T-helper 1 cell treated with Interleukin-12 subunit alpha and Interleukin-12 subunit beta and Interleukin-4 antibody, amounts not matched to agents 30 μg/mL and 1 μg/mL, for 36 hours (primary cell): ENCODE data around the gene LGI4.

Experiments used
- H3K27ac Mint-ChIP-seq: one replicate; pipeline ENCODE4 v1.8.0; 2021; ENCODE audit warnings: mild to moderate bottlenecking, mixed read lengths
- H3K27me3 Mint-ChIP-seq: one replicate; pipeline ENCODE4 v1.8.0; 2021; ENCODE audit warnings: low read depth, mixed read lengths
- H3K36me3 Mint-ChIP-seq: one replicate; pipeline ENCODE4 v1.8.0; 2021; ENCODE audit warnings: low read depth, mixed read lengths
- H3K4me1 Mint-ChIP-seq: one replicate; pipeline ENCODE4 v1.8.0; 2021; ENCODE audit warnings: low read depth, mixed read lengths
- H3K4me3 Mint-ChIP-seq: one replicate; pipeline ENCODE4 v1.8.0; 2021; ENCODE audit warnings: mild to moderate bottlenecking, moderate library complexity, mixed read lengths
- H3K9me3 Mint-ChIP-seq: one replicate; pipeline ENCODE4 v1.8.0; 2021; ENCODE audit warnings: mixed read lengths

The LGI4 gene

GRCh38 chr19:35134601-35135242 is at the start of gene LGI4:
LGI4 (minus strand) TSS chr19:35135059; CDS start chr19:35134680, 379 bp downstream.
- H3K27ac Mint-ChIP-seq, result no peak within 1 kb of the TSS
- H3K9me3 Mint-ChIP-seq, result no peaks in the 10 kb centered on the region
- H3K4me3 Mint-ChIP-seq, result no peak within 1 kb of the TSS
- H3K4me1 Mint-ChIP-seq, result peaks cover 1% of the 10 kb centered on the region
- H3K36me3 Mint-ChIP-seq, result no peaks in the 10 kb centered on the region
- peaks cover 12% of the 10 kb centered on the region for H3K27me3 Mint-ChIP-seq

GRCh38 chr19:35184267-35184666 is 49.4 kb upstream of the LGI4 start:
- Mint-ChIP-seq H3K9me3 (no peaks in the 10 kb centered on the region), H3K27me3 (peaks cover 14% of the 10 kb centered on the region), H3K36me3 (no peaks in the 10 kb centered on the region), H3K27ac (no peak overlapping the region), H3K4me1 (peaks cover 4% of the 10 kb centered on the region), H3K4me3 (no peak overlapping the region)

- Mint-ChIP-seq H3K36me3 (peaks cover 6% of the 10 kb centered on the region), H3K9me3 (peaks cover 12% of the 10 kb centered on the region), H3K27me3 (peaks cover 3% of the 10 kb centered on the region), H3K27ac (no peak overlapping the region), H3K4me3 (no peak overlapping the region), H3K4me1 (peaks cover 17% of the 10 kb centered on the region)
Observed at GRCh38 chr19:35181387-35181786, 46.5 kb upstream of the LGI4 start.

GRCh38 chr19:35179830-35180229 is 45.0 kb upstream of the LGI4 start:
- peak overlapping the region; percentile 9 for H3K4me3 Mint-ChIP-seq
- peaks cover 20% of the 10 kb centered on the region for H3K4me1 Mint-ChIP-seq
- no peak overlapping the region for H3K27ac Mint-ChIP-seq
- peaks cover 12% of the 10 kb centered on the region for H3K9me3 Mint-ChIP-seq
- peaks cover 9% of the 10 kb centered on the region for H3K36me3 Mint-ChIP-seq
- H3K27me3 Mint-ChIP-seq, result no peaks in the 10 kb centered on the region

GRCh38 chr19:35178701-35179100 is 43.8 kb upstream of the LGI4 start:
- H3K4me1 Mint-ChIP-seq, result peaks cover 20% of the 10 kb centered on the region
- peaks cover 14% of the 10 kb centered on the region for H3K36me3 Mint-ChIP-seq
- no peak overlapping the region for H3K4me3 Mint-ChIP-seq
- peaks cover 12% of the 10 kb centered on the region for H3K9me3 Mint-ChIP-seq
- H3K27me3 Mint-ChIP-seq, result no peaks in the 10 kb centered on the region
- no peak overlapping the region for H3K27ac Mint-ChIP-seq

GRCh38 chr19:35177377-35178274 is 42.8 kb upstream of the LGI4 start:
- Mint-ChIP-seq H3K36me3 (peaks cover 23% of the 10 kb centered on the region), H3K9me3 (peaks cover 12% of the 10 kb centered on the region), H3K4me1 (peaks cover 20% of the 10 kb centered on the region), H3K27me3 (no peaks in the 10 kb centered on the region), H3K27ac (no peak overlapping the region), H3K4me3 (no peak overlapping the region)

- Mint-ChIP-seq H3K27me3 (no peaks in the 10 kb centered on the region), H3K4me3 (no peak overlapping the region), H3K9me3 (peaks cover 12% of the 10 kb centered on the region), H3K36me3 (peaks cover 29% of the 10 kb centered on the region), H3K27ac (no peak overlapping the region), H3K4me1 (peaks cover 25% of the 10 kb centered on the region)
Observed at GRCh38 chr19:35176181-35176570, 41.3 kb upstream of the LGI4 start.

GRCh38 chr19:35174226-35174625 is 39.4 kb upstream of the LGI4 start:
- no peaks in the 10 kb centered on the region for H3K27me3 Mint-ChIP-seq

GRCh38 chr19:35171730-35172129 is 36.9 kb upstream of the LGI4 start:
- Mint-ChIP-seq H3K4me3 (no peak overlapping the region), H3K27ac (peak overlapping the region; percentile 45), H3K4me1 (peaks cover 18% of the 10 kb centered on the region), H3K27me3 (no peaks in the 10 kb centered on the region), H3K9me3 (no peaks in the 10 kb centered on the region), H3K36me3 (peaks cover 52% of the 10 kb centered on the region)

More at GRCh38 chr19:35174226-35174625, 39.4 kb upstream of the LGI4 start:
- no peak overlapping the region for H3K27ac Mint-ChIP-seq
- H3K9me3 Mint-ChIP-seq, result peaks cover 12% of the 10 kb centered on the region
- peaks cover 40% of the 10 kb centered on the region for H3K36me3 Mint-ChIP-seq
- H3K4me1 Mint-ChIP-seq, result peaks cover 24% of the 10 kb centered on the region
- H3K4me3 Mint-ChIP-seq, result no peak overlapping the region

GRCh38 chr19:35170359-35171061 is 35.7 kb upstream of the LGI4 start:
- Mint-ChIP-seq H3K27ac (no peak overlapping the region), H3K4me3 (no peak overlapping the region), H3K4me1 (peaks cover 19% of the 10 kb centered on the region), H3K9me3 (peaks cover 12% of the 10 kb centered on the region), H3K27me3 (no peaks in the 10 kb centered on the region), H3K36me3 (peaks cover 64% of the 10 kb centered on the region)

GRCh38 chr19:35169221-35169995 is 34.5 kb upstream of the LGI4 start:
- peaks cover 19% of the 10 kb centered on the region for H3K4me1 Mint-ChIP-seq
- peak overlapping the region; percentile 12 for H3K27ac Mint-ChIP-seq
- peaks cover 72% of the 10 kb centered on the region for H3K36me3 Mint-ChIP-seq
- no peak overlapping the region for H3K4me3 Mint-ChIP-seq
- no peaks in the 10 kb centered on the region for H3K27me3 Mint-ChIP-seq
- H3K9me3 Mint-ChIP-seq, result peaks cover 22% of the 10 kb centered on the region

- peaks cover 76% of the 10 kb centered on the region for H3K36me3 Mint-ChIP-seq
- peaks cover 33% of the 10 kb centered on the region for H3K9me3 Mint-ChIP-seq
Observed at GRCh38 chr19:35168196-35168595, 33.3 kb upstream of the LGI4 start.

GRCh38 chr19:35167251-35168119 is 32.6 kb upstream of the LGI4 start:
- Mint-ChIP-seq H3K36me3 (peaks cover 77% of the 10 kb centered on the region), H3K4me1 (peaks cover 23% of the 10 kb centered on the region), H3K27ac (peak overlapping the region; percentile 76), H3K4me3 (no peak overlapping the region), H3K9me3 (peaks cover 38% of the 10 kb centered on the region), H3K27me3 (no peaks in the 10 kb centered on the region)

More at GRCh38 chr19:35168196-35168595, 33.3 kb upstream of the LGI4 start:
- no peak overlapping the region for H3K27ac Mint-ChIP-seq
- H3K4me1 Mint-ChIP-seq, result peaks cover 21% of the 10 kb centered on the region
- no peak overlapping the region for H3K4me3 Mint-ChIP-seq
- H3K27me3 Mint-ChIP-seq, result no peaks in the 10 kb centered on the region
